KBM-7 (cell line): ENCODE measurements around the gene PTPRB.

Source experiments
- DNase-seq: peaks from one replicate; pipeline ENCODE4 v3.0.0-alpha.2; 2015
- in situ Hi-C: fragments of 300-500 bp; cut with MboI; formaldehyde crosslinking; loops from 2 replicates; pipeline ENCODE4 v1.14.3; 2020; ENCODE audit warnings: low sequenced_read_pairs, low pct_unique_long_range_greater_than_20kb, mixed read lengths

The PTPRB gene

GRCh38 chr12:70607107-70607506, 30.1 kb downstream of the PTPRB start:
- in situ Hi-C loops = no loop called here
- no peak for DNase-seq

DNA sequence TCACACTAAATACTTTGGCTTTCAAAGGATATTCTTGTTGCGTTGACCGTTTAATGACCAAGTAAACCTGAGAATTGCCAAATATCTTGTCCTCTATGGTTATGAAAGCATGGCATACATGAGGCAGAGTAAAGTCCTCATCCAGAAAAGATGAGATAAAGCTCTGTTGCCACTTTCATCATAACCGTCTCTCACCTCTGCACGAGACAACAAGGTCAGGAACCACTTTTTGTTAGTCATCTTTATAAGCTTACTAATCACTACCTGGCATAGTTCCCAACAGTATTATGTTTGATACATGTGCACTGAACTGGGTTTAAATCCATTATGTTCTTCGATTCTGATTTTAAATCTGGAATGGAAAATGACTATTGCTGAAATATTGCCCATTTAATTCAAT, 31.3 kb downstream of the PTPRB start:
- in situ Hi-C loops = no loop called here
- no peak for DNase-seq

DNA sequence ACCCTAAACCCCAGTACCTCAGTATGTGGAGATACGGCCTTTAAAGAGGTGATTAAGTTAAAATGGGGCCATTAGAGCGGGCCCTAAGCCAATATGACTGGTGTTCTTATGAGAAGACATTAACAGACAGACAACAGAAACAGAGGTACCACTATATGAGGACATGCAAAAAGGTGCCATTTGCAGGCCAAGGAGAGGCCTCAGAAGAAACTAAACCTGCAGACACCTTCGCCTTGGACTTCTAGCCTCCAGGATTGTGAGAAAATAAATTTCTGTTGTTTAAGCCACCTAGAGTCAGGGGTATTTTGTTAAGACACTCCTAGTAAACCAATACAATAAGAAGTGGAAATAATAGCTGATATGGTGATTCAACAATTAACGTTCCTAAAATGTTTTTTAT, 32.6 kb downstream of the PTPRB start:
- DNase-seq = no peak
- in situ Hi-C loops = no loop called here

GRCh38 chr12:70603044-70603443, 34.2 kb downstream of the PTPRB start:
- in situ Hi-C loops = no loop called here
- DNase-seq = no peak

DNA sequence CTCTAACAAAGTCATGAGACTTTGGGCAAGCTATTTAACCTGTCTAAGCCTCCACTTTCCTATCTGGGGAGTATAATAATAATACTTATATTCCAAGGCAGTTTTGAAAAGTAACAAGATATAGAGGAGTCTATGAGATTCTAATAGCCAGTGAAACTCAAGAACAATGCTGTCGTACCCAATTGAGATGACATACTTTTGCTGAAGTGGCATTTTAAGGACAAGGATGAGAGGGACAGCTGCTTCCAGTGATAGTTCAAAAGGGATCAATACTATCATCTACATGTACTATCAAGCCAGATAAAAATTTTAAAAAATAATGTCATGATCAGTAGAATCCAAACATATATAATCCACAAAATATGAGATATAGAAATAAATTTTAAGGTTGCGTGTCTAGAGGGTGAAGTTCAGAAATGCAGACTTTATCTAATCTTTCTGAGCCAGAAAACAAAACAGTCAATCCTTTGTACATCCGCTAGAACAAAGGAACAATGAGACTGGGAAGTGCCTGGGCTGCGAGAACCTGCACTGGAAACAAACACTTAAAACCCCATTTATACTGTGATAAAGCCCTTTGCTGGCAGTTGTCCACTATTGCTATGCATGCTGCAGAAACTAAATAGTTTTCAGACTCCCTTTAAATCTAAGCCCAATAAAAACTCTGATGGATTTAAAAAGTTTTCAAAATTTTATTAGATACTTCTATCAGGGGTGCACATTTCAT, 38.6 kb downstream of the PTPRB start:
- in situ Hi-C loops = no loop called here
- no peak for DNase-seq

DNA sequence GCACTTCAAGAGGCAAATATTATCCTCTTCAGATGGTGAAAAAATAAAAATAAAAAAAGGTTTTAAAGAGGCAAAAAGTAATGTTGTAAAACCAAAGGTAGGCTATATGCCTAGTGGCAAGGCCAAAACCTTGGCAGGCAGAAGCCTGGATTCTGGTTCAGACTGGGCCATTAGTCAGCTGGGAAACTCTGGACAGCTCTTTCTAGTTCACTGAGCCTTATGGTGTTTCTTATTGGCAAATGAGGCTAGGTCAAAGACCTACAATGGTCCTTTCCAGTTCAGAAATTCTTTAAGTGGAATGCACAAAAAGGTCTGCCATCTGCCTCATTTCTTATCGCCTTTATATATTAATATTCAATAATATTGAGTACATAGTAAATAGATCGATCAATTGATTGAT, 44.6 kb downstream of the PTPRB start:
- DNase-seq = no peak
- in situ Hi-C loops = no loop called here

DNA sequence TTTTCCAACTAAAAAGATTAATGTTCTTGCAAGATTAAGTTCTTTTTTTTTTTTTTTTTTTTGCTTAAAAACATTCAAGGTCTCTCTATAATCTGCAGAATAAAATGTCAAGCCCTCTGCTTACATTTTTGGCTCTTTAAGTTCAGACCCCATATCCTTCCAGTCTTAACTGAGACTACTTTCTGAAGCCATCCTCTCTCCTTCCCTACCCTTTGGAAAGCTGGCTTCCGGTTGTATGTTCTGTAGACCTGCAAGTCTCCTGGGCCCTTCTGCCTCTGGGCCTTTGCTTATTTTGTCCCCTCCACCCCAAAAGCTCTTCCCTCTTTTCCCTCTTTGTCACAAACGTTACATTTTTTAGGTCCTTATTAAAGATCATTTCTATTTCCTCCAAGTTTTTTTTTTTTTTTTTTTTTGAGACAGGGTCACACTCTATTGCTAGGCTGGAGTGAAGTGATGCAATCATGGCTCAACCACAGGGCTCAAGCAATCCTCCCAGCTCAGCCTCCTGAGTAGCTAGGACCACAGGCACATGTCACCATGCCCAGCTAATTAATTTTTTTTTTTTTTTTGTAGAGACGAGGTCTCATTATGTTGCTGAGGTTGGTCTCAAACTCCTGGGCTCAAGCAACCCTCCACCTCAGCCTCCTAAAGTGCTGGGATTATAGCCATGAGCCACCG, 46.5 kb downstream of the PTPRB start:
- in situ Hi-C loops = no loop called here
- no peak for DNase-seq

GRCh38 chr12:70590051-70590450, 47.2 kb downstream of the PTPRB start:
- in situ Hi-C loops = no loop called here
- peak; percentile 60 for DNase-seq

DNA sequence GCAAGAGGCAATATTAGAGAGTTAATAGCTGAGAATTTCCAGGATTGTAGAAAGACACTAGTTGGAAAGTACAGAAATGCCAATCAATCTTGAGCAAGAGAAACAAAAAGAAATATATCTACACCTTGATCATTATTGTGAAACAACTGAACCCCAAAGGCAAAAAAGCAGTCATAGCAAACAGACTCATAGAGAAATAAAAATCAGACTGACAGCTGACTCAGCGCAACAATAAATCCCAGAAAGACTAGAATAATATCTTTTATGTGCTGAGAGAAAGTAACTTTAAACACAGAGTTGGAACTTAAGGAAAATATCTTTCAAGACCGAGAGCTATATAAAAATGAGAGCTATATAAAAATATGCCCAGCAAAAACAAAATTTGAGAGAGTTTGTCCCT, 52.9 kb downstream of the PTPRB start:
- in situ Hi-C loops = no loop called here
- DNase-seq = no peak

DNA sequence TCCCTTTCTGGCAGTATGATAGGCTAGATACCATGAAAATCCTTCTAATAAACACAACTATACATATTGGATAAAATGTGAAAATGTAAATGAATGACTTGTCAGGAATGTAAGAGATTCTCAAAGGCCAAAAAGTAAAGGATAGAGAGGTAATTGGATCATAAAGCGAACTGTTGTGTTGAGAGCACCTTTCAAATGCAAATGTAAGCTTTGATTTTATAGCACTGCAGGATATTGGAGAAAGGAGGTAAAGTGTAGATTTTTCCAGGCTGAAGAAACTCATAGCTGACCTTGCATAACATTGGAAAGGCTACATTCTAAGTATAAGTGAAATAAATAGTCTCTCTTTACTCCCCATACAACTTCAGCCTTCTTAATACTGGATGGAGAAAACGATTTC, 54.0 kb downstream of the PTPRB start:
- in situ Hi-C loops = no loop called here

GRCh38 chr12:70581208-70581607, 56.0 kb downstream of the PTPRB start:
- no peak for DNase-seq
- in situ Hi-C loops = no loop called here

More for the DNA sequence above, 54.0 kb downstream of the PTPRB start:
- no peak for DNase-seq

DNA sequence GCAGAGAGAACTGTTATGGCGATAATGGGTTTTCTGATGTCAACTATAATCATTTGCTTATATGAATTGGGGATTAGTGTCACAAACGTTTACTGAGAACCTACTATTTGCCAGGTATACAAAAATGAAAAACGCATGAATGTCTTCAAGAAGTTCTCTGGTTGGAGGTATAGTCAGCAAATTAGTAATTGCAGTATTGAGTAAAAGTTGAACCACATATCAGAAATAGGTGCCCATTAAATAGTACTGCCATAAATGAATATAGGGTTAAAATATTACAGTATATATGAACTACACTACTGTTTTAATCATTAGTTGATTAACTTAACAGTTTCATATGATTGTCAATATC, 60.0 kb downstream of the PTPRB start:
- DNase-seq = no peak
- in situ Hi-C loops = no loop called here

- in situ Hi-C loops = no loop called here
Measured at GRCh38 chr12:70576341-70577282, 60.6 kb downstream of the PTPRB start.

GRCh38 chr12:70571705-70572268, 65.4 kb downstream of the PTPRB start:
- DNase-seq = no peak
- in situ Hi-C loops = loop anchor here (25.0 kb wide), 1 partner anchor 659 kb away; no protein-coding TSS in a partner anchor

More at GRCh38 chr12:70576341-70577282, 60.6 kb downstream of the PTPRB start:
- peak; percentile 66 for DNase-seq

- in situ Hi-C loops = loop anchor here (25.0 kb wide), 1 partner anchor 659 kb away; no protein-coding TSS in a partner anchor
- no peak for DNase-seq
Measured at GRCh38 chr12:70571029-70571428, 66.2 kb downstream of the PTPRB start.

GRCh38 chr12:70561550-70561949, 75.7 kb downstream of the PTPRB start:
- in situ Hi-C loops = loop anchor here (25.0 kb wide), 1 partner anchor 649 kb away; no protein-coding TSS in a partner anchor
- DNase-seq = no peak

DNA sequence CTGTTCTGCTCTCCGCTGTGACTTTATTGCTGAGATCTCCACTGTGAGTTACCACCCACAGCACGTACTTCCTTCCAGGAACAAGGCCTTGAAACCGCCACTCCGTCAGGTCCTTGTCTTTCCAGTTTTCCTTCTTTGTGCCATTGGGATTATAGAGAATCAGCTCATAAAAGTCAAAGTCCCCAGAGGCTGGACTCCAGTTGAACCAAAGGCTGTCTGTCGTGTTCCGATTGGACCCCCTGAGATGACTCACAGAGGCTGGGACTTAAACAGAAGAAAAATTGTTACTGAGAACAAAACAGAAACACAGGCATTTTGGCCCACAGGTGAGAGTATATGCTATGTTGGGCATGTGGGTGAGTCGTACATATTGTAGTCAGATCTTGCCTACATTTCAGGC, 76.6 kb downstream of the PTPRB start:
- no peak for DNase-seq
- in situ Hi-C loops = loop anchor here (25.0 kb wide), 1 partner anchor 648 kb away; no protein-coding TSS in a partner anchor

DNA sequence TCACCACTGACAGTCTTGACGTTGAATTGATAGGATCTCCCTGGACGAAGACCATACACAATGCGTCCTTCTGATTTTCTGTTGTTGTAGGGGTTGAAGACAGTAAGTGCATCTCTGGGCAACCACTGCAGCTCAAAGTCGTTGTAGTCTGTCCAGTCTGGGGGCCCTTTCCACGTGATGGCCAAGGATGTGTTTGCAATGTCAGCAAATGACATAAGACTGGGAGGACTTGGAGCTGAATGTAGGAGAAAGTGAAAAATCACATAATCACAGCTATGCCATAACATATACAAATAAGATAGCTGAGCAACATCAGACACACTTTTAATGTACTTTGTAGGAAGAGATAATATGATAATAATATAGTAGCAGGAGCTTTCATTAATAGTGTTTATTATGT, 77.8 kb downstream of the PTPRB start:
- no peak for DNase-seq
- in situ Hi-C loops = loop anchor here (25.0 kb wide), 1 partner anchor 647 kb away; no protein-coding TSS in a partner anchor

DNA sequence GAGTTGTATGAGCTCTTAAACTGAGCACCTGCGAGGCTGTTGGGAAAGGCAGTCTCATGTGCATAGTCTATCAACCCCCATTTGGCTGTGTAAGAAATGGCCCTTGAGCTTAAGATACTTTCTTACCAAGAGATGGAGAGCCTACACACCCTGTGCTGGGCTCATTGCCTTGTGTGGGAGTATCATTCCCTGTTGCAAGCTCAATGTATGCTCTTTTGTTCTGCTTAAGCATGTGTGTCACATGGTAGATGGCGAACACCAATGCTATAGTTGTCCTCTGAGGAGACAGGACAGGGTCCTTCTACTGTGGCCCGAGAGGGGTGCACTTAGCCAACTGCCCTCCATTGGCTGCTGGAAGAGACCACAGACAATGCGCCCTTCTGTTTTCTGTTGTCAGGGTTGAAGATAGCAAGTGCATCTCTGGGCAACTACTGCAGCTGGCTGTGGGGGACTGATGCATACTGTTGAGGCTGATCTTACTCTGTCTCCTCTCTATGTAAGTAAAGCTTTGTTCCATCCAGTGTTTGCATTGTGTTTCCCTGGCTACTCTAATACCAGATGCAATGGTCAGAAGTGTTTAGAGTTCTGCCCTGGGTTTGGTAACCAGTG, 79.5 kb downstream of the PTPRB start:
- in situ Hi-C loops = loop anchor here (25.0 kb wide), 1 partner anchor 645 kb away; no protein-coding TSS in a partner anchor
- no peak for DNase-seq
